ENCODE results near the gene KCNQ1. TPM values are rescaled to one million over a fixed set of nuclear protein-coding genes. Genes with fewer than 3 reads are reported as not detected.

KCNQ1 gene
- total and polyA plus RNA-seq, 12 donors: 11.0 to 447 (median 320) TPM

GRCh38 chr11:2778630-2779498 lies 334.1 kb downstream of the KCNQ1 start:
- peak overlapping the region; percentile 75 to 99 (median 90) for H3K27ac ChIP-seq
- H3K4me1 ChIP-seq (replicated peaks in 1 of 2): peaks cover 48 to 49% of the 10 kb centered on the region in 2 donors
- TF ChIP-seq POLR2A (IDR thresholded peaks at IDR 0.05): peak; percentile 12 to 60
- TF ChIP-seq, protein P1, sequence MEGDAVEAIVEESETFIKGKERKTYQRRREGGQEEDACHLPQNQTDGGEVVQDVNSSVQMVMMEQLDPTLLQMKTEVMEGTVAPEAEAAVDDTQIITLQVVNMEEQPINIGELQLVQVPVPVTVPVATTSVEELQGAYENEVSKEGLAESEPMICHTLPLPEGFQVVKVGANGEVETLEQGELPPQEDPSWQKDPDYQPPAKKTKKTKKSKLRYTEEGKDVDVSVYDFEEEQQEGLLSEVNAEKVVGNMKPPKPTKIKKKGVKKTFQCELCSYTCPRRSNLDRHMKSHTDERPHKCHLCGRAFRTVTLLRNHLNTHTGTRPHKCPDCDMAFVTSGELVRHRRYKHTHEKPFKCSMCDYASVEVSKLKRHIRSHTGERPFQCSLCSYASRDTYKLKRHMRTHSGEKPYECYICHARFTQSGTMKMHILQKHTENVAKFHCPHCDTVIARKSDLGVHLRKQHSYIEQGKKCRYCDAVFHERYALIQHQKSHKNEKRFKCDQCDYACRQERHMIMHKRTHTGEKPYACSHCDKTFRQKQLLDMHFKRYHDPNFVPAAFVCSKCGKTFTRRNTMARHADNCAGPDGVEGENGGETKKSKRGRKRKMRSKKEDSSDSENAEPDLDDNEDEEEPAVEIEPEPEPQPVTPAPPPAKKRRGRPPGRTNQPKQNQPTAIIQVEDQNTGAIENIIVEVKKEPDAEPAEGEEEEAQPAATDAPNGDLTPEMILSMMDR (IDR thresholded peaks at IDR 0.05): peak in 5 of 6 experiments; percentile 26 to 75 (median 57)
- WGBS, 4 donors: 15 to 23% (median 17%) methylated on average over 8 to 28 of the region's 28 CpGs
- no peaks in the 10 kb centered on the region for H3K9me3 ChIP-seq (replicated peaks in 1 of 3)
- H3K4me3 ChIP-seq: peak overlapping the region in 1 of 4 donors; percentile 16
- DNase-seq: peak; percentile 90 to 96 (median 93)
- H3K27me3 ChIP-seq: no peaks in the 10 kb centered on the region
- intact Hi-C loops (cut with DNase I): no loop called here
- H3K36me3 ChIP-seq (replicated peaks in 1 of 2): no peaks in the 10 kb centered on the region

- H3K27me3 ChIP-seq: no peaks in the 10 kb centered on the region
- H3K36me3 ChIP-seq (replicated peaks in 1 of 2): no peaks in the 10 kb centered on the region
- intact Hi-C loops (cut with DNase I): no loop called here
- no peak for TF ChIP-seq POLR2A (IDR thresholded peaks at IDR 0.05)
- TF ChIP-seq, protein P1 (IDR thresholded peaks at IDR 0.05): no peak
- H3K27ac ChIP-seq: peak overlapping the region in 4 of 5 donors; percentile 85 to 99 (median 91)
- DNase-seq: peak in 1 of 7 donors; percentile 50
- H3K9me3 ChIP-seq (replicated peaks in 1 of 3): no peaks in the 10 kb centered on the region
- H3K4me1 ChIP-seq (replicated peaks in 1 of 2): peaks cover 48 to 49% of the 10 kb centered on the region in 2 donors
- H3K4me3 ChIP-seq: no peak overlapping the region
- 29 to 47% (median 40%) methylated on average over 5 to 11 of the region's 11 CpGs for WGBS, 4 donors
Measured at GRCh38 chr11:2779499-2779980, 334.7 kb downstream of the KCNQ1 start.

GRCh38 chr11:2779981-2780849 lies 335.4 kb downstream of the KCNQ1 start:
- DNase-seq: peak; percentile 51 to 64 (median 60)
- Histone ChIP-seq H3K9me3 (replicated peaks in 1 of 3) (no peaks in the 10 kb centered on the region), H3K27ac (peak overlapping the region in 4 of 5 donors; percentile 85 to 99 (median 91)), H3K4me3 (no peak overlapping the region), H3K4me1 (replicated peaks in 1 of 2) (peaks cover 48 to 49% of the 10 kb centered on the region in 2 donors), H3K36me3 (replicated peaks in 1 of 2) (no peaks in the 10 kb centered on the region), H3K27me3 (no peaks in the 10 kb centered on the region)
- TF ChIP-seq, protein P1 (IDR thresholded peaks at IDR 0.05): no peak
- TF ChIP-seq POLR2A (IDR thresholded peaks at IDR 0.05): no peak
- WGBS, 4 donors: 25 to 54% (median 39%) methylated on average over 7 to 23 of the region's 23 CpGs
- intact Hi-C loops (cut with DNase I): no loop called here

Measured in adrenal gland (tissue), 12 donors.